Neural progenitor cell (in vitro differentiated cells): Measurements from ENCODE around the gene FES. TPM values are rescaled to one million over a fixed set of nuclear protein-coding genes. Genes with fewer than 3 reads are reported as not detected.

Source experiments
- DNase-seq: peaks from one replicate; pipeline ENCODE4 v3.0.0-alpha.2; 2016; ENCODE audit warnings: low spot score
- H2AFZ ChIP-seq: fragments of 200-600 bp; sonication (generic); replicated peaks from 2 replicates; pipeline ENCODE4 v1.6.1; 2016; ENCODE audit warnings: antibody characterized with exemption
- H3F3A ChIP-seq: fragments of 200-600 bp; sonication (generic); 2 replicates; pipeline ENCODE4 v1.6.1; 2016; ENCODE audit warnings: antibody characterized with exemption, low read depth
- H3K27ac ChIP-seq: fragments of 200-600 bp; sonication (generic); 2 replicates; pipeline ENCODE4 v1.5.1; 2016; ENCODE audit warnings: mild to moderate bottlenecking
- H3K27me3 ChIP-seq: fragments of 200-600 bp; sonication (generic); 2 replicates; pipeline ENCODE4 v1.6.1; 2016; ENCODE audit warnings: mild to moderate bottlenecking, moderate library complexity
- H3K36me3 ChIP-seq: fragments of 200-600 bp; sonication (generic); 2 replicates; pipeline ENCODE4 v1.5.1; 2016
- H3K4me1 ChIP-seq: fragments of 200-600 bp; sonication (generic); 2 replicates; pipeline ENCODE4 v1.6.1; 2016; ENCODE audit warnings: mixed run types
- H3K4me2 ChIP-seq: fragments of 200-600 bp; sonication (generic); 2 replicates; pipeline ENCODE4 v1.6.1; 2016
- H3K4me3 ChIP-seq: fragments of 200-600 bp; sonication (generic); 2 replicates; pipeline ENCODE4 v1.5.1; 2016
- H3K79me2 ChIP-seq: fragments of 200-600 bp; sonication (generic); 2 replicates; pipeline ENCODE4 v1.6.1; 2016; ENCODE audit warnings: low read depth
- H3K9ac ChIP-seq: fragments of 200-600 bp; sonication (generic); 2 replicates; pipeline ENCODE4 v1.6.1; 2016
- H3K9me3 ChIP-seq: fragments of 200-600 bp; sonication (generic); 2 replicates; pipeline ENCODE4 v1.5.1; 2016; ENCODE audit warnings: low read depth
- H4K20me1 ChIP-seq: fragments of 200-600 bp; sonication (generic); 2 replicates; pipeline ENCODE4 v1.6.1; 2016; ENCODE audit warnings: low read depth
- H3K27ac Mint-ChIP-seq: 3 replicates; pipeline ENCODE4 v1.8.0; 2021; ENCODE audit warnings: mixed read lengths
- H3K27me3 Mint-ChIP-seq: 2 replicates; pipeline ENCODE4 v1.8.0; 2022; ENCODE audit warnings: low read depth, mild to moderate bottlenecking, inconsistent platforms, moderate library complexity, mixed read lengths; ENCODE audit not compliant: insufficient read depth
- H3K36me3 Mint-ChIP-seq: 3 replicates; pipeline ENCODE4 v1.8.0; 2021; ENCODE audit warnings: mixed read lengths
- H3K4me1 Mint-ChIP-seq: 3 replicates; pipeline ENCODE4 v1.8.0; 2021; ENCODE audit warnings: mixed read lengths
- H3K4me3 Mint-ChIP-seq: 3 replicates; pipeline ENCODE4 v1.8.0; 2021; ENCODE audit warnings: mild to moderate bottlenecking, moderate library complexity, mixed read lengths
- H3K9me3 Mint-ChIP-seq: 3 replicates; pipeline ENCODE4 v1.8.0; 2020; ENCODE audit warnings: mixed read lengths
- CTCF ChIP-seq: fragments of 200-600 bp; sonication (generic); IDR thresholded peaks from 2 replicates; pipeline ENCODE4 v1.5.1; 2017; ENCODE audit warnings: antibody characterized with exemption, mild to moderate bottlenecking
- EZH2 ChIP-seq: fragments of 200-600 bp; sonication (generic); IDR thresholded peaks from 2 replicates; pipeline ENCODE4 v1.6.1; 2017; ENCODE audit warnings: antibody characterized with exemption, mild to moderate bottlenecking, moderate library complexity
- EZH2phosphoT487 ChIP-seq: fragments of 200-600 bp; sonication (generic); IDR thresholded peaks from 2 replicates; pipeline ENCODE4 v1.6.1; 2017; ENCODE audit warnings: antibody characterized with exemption
- total RNA-seq: library from RNA; depleted of rRNA; stranded (reverse); fragments of >200 nt; gene quantifications from 2 replicates; pipeline ENCODE4 v1.2.3, GENCODE V29; 2015; ENCODE audit warnings: low replicate concordance

The FES gene
- total RNA-seq, 1 donor from 2014 or later: 11.7 TPM

- Histone ChIP-seq H3K27me3 (no peaks in the 10 kb centered on the region), H3K4me3 (no peak overlapping the region), H3K36me3 (no peaks in the 10 kb centered on the region), H3K4me1 (peaks cover 4% of the 10 kb centered on the region), H3K9ac (no peak overlapping the region), H3K27ac (no peak overlapping the region), H2AFZ (no peak overlapping the region), H3K4me2 (no peak overlapping the region), H4K20me1 (no peaks in the 10 kb centered on the region), H3K79me2 (no peaks in the 10 kb centered on the region), H3F3A (no peaks in the 10 kb centered on the region), H3K9me3 (no peaks in the 10 kb centered on the region)
- Mint-ChIP-seq H3K27me3 (peaks cover 4% of the 10 kb centered on the region), H3K4me1 (peaks cover 6% of the 10 kb centered on the region), H3K9me3 (no peaks in the 10 kb centered on the region), H3K36me3 (no peaks in the 10 kb centered on the region), H3K4me3 (no peak overlapping the region), H3K27ac (no peak overlapping the region)
- no peak for DNase-seq
- TF ChIP-seq EZH2phosphoT487: no peak
- TF ChIP-seq CTCF: no peak
- no peak for TF ChIP-seq EZH2
Measured at GRCh38 chr15:90857883-90858443, 26.3 kb upstream of the FES start.

- H3K4me2 ChIP-seq: no peak overlapping the region
Measured at GRCh38 chr15:90859234-90860131, 24.8 kb upstream of the FES start.

GRCh38 chr15:90860450-90860849, 23.9 kb upstream of the FES start:
- H3K4me1 Mint-ChIP-seq: peaks cover 10% of the 10 kb centered on the region
- no peak overlapping the region for H3K27ac ChIP-seq
- no peak overlapping the region for H3K4me2 ChIP-seq
- no peaks in the 10 kb centered on the region for H3K36me3 Mint-ChIP-seq
- H3K27me3 Mint-ChIP-seq: peaks cover 4% of the 10 kb centered on the region
- H3K9me3 ChIP-seq: no peaks in the 10 kb centered on the region
- no peak overlapping the region for H3K4me3 Mint-ChIP-seq
- peaks cover 4% of the 10 kb centered on the region for H3K4me1 ChIP-seq
- no peaks in the 10 kb centered on the region for H3K36me3 ChIP-seq
- no peak overlapping the region for H3K4me3 ChIP-seq
- H4K20me1 ChIP-seq: no peaks in the 10 kb centered on the region
- no peaks in the 10 kb centered on the region for H3K9me3 Mint-ChIP-seq
- no peak overlapping the region for H3K27ac Mint-ChIP-seq
- no peaks in the 10 kb centered on the region for H3K79me2 ChIP-seq
- no peaks in the 10 kb centered on the region for H3F3A ChIP-seq
- no peak overlapping the region for H2AFZ ChIP-seq
- no peaks in the 10 kb centered on the region for H3K27me3 ChIP-seq
- H3K9ac ChIP-seq: no peak overlapping the region
- no peak for TF ChIP-seq EZH2
- TF ChIP-seq EZH2phosphoT487: no peak
- TF ChIP-seq CTCF: no peak
- no peak for DNase-seq

More at GRCh38 chr15:90859234-90860131, 24.8 kb upstream of the FES start:
- no peaks in the 10 kb centered on the region for H3K36me3 ChIP-seq
- Mint-ChIP-seq H3K4me3 (no peak overlapping the region), H3K36me3 (no peaks in the 10 kb centered on the region), H3K27me3 (peaks cover 6% of the 10 kb centered on the region), H3K27ac (peak overlapping the region; percentile 44), H3K9me3 (no peaks in the 10 kb centered on the region), H3K4me1 (peaks cover 10% of the 10 kb centered on the region)
- H3K4me1 ChIP-seq: peaks cover 4% of the 10 kb centered on the region
- no peaks in the 10 kb centered on the region for H3F3A ChIP-seq
- no peak overlapping the region for H3K9ac ChIP-seq
- no peak for DNase-seq
- H3K79me2 ChIP-seq: no peaks in the 10 kb centered on the region
- no peaks in the 10 kb centered on the region for H4K20me1 ChIP-seq
- TF ChIP-seq EZH2phosphoT487: no peak
- no peak for TF ChIP-seq EZH2
- H3K9me3 ChIP-seq: no peaks in the 10 kb centered on the region
- no peak overlapping the region for H3K4me3 ChIP-seq
- H3K27ac ChIP-seq: no peak overlapping the region
- peak overlapping the region; percentile 83 for H2AFZ ChIP-seq
- H3K27me3 ChIP-seq: no peaks in the 10 kb centered on the region
